OCI-LY3 (cell line): ENCODE results near the gene CLDN22.

Source experiments
- EZH2phosphoT487 ChIP-seq: fragments of 200-600 bp; shearing (Covaris generic); IDR thresholded peaks from 2 replicates; pipeline ENCODE4 v1.6.1; 2018; ENCODE audit warnings: antibody characterized with exemption, mixed run types, low read depth
- TF ChIP-seq, protein P1 (sequence below): fragments of 200-600, 300-600 bp; sonication (generic); IDR thresholded peaks from 2 replicates; pipeline ENCODE4 v1.5.1; 2014; ENCODE audit warnings: antibody characterized with exemption, low read length, low read depth

DNA sequence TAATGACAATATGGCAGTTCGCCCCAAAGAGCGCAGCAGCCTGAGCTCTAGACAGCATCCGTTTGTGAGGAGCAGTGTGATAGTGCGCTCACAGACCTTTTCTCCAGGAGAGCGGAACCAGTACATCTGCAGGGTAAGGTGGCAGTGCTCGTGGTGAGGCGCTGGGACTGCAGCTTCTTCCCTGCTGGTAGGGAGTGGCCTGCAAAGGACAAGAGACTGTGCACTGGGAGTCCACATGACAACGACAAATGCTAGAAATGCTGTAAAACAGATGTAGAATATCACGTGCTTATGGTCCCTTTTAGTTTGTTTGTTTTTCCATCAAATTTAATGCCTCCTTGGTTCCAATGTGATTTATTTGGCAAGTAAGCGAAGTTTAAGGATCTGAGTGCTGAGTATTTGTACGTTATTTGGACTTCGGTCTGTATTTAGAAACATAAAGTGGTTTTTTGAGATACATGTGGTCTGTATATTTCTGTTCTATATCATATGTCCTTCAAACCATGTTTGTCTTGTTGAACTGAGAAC lies 35.8 kb downstream of the CLDN22 start:
- TF ChIP-seq, protein P1, sequence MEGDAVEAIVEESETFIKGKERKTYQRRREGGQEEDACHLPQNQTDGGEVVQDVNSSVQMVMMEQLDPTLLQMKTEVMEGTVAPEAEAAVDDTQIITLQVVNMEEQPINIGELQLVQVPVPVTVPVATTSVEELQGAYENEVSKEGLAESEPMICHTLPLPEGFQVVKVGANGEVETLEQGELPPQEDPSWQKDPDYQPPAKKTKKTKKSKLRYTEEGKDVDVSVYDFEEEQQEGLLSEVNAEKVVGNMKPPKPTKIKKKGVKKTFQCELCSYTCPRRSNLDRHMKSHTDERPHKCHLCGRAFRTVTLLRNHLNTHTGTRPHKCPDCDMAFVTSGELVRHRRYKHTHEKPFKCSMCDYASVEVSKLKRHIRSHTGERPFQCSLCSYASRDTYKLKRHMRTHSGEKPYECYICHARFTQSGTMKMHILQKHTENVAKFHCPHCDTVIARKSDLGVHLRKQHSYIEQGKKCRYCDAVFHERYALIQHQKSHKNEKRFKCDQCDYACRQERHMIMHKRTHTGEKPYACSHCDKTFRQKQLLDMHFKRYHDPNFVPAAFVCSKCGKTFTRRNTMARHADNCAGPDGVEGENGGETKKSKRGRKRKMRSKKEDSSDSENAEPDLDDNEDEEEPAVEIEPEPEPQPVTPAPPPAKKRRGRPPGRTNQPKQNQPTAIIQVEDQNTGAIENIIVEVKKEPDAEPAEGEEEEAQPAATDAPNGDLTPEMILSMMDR = no peak
- TF ChIP-seq EZH2phosphoT487 = no peak
